SK-N-MC (cell line): ENCODE measurements around the gene ZNF563.

ENCODE experiments used
- EZH2 ChIP-seq: fragments of 200-600 bp; sonication (generic); IDR thresholded peaks from one replicate; pipeline ENCODE4 v1.6.1; 2017; ENCODE audit warnings: antibody characterized with exemption
- FOXP2 ChIP-seq: optimal IDR thresholded peaks from 2 replicates; pipeline ENCODE3; 2011; ENCODE audit warnings: mild to moderate bottlenecking, moderate library complexity; ENCODE audit not compliant: insufficient read depth; ENCODE audit errors: extremely low read length, control extremely low read depth
- POLR2AphosphoS5 ChIP-seq: IDR thresholded peaks from 2 replicates; pipeline ENCODE4 v1.6.1; 2012; ENCODE audit warnings: mild to moderate bottlenecking, low read depth, low read length, borderline replicate concordance

- TF ChIP-seq EZH2 (no peak), POLR2AphosphoS5 (no peak), FOXP2 (no peak)
Measured at GRCh38 chr19:12350890-12351197, 17.4 kb upstream of the ZNF563 start.
